Uterus (tissue), 4 donors: ENCODE data around the gene FAM217A. TPM values are rescaled to one million over a fixed set of nuclear protein-coding genes. Genes with fewer than 3 reads are reported as not detected.

Experiments used
- total RNA-seq, 4 donors: library from RNA; depleted of rRNA in 3 of 4; stranded (reverse); fragments of >200 nt in 3 of 4; gene quantifications; one replicate each; pipeline versions ENCODE4 v1.1.0 to v1.2.4, GENCODE V29; 2014 to 2023
- donor health status: DM: yes; HTN: yes; CAD: no.

The FAM217A gene
- total RNA-seq, 4 donors from 2014 or later = not detected

Other genes with a start within 250 kb of the FAM217A start
- gene FAM50B, start 229.8 kb downstream of the FAM217A start, total RNA-seq = 10 to 100 TPM in 3 of 4 donors, 1 to 10 TPM in 1; 1.8 to 25.4 (median 12.2) TPM
- 10 to 100 TPM; 46.9 to 64.4 (median 56.0) TPM for gene ECI2, start 56.4 kb upstream of the FAM217A start, total RNA-seq